ENCODE data around the gene LAD1. TPM values are rescaled to one million over a fixed set of nuclear protein-coding genes. Genes with fewer than 3 reads are reported as not detected.

The LAD1 gene
- total and polyA plus RNA-seq, 9 of the 15 experiments (the other 6 are each of a cell fraction or from before 2014, with no cell fraction given) = 0.31 TPM; not detected in 8

DNA sequence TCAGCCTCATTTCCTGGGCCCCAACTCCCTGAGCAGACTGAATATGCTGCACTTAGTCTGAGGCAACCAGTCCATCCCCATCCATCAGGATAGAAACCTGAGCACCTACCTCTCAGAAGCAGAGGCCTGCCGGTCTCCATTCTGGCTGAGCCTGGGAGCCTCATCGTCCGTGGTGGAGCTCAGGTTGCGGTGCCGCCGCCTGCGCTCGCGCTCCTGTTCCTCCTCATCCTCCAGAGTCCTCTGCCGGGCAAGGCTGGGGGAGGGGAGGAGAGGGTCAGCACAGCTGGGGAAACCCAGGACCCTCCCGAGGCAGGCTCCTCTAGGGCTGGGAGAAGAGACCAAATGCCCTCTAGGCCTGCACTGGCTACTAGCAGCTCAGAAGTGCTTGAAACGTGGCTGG is 10.1 kb downstream of the LAD1 start:
- in situ Hi-C loops (cut with MboI) (no loop called here), intact Hi-C loops (cut with micrococcal nuclease) (no loop called here)
- H3K9me1 ChIP-seq (ENCODE audit: control insufficient read depth, insufficient read depth, low read length) = no peaks in the 10 kb centered on the region
- peaks cover 0 to 3% of the 10 kb centered on the region in 2 experiments; a peak in 1 of 5 replicates for H3K4me1 ChIP-seq (replicated peaks in 1 of 2; ENCODE audit: control insufficient read depth in 2 of 2, insufficient read depth in 2 of 2, low read length in 2 of 2)
- H3K9ac ChIP-seq (ENCODE audit: insufficient read depth in 1 of 2, low read depth in 2 of 2, low read length in 2 of 2) = no peak overlapping the region
- no peak overlapping the region for H3K27ac ChIP-seq (ENCODE audit: extremely low read depth, low read depth, low read length)
- ATAC-seq (no peak), DNase-seq (ENCODE audit: extremely low read depth in 1 of 4, low spot score in 3 of 4) (no peak), FAIRE-seq (no peak)
- H3K36me3 ChIP-seq (ENCODE audit: control insufficient read depth, insufficient read depth, low read length) = no peaks in the 10 kb centered on the region
- no peak overlapping the region for H3K4me3 ChIP-seq
- BruUV-seq (replicated peaks) = no TSS peak
- no peak overlapping the region for H2AFZ ChIP-seq (ENCODE audit: low read depth, low read length)
- no peaks in the 10 kb centered on the region for H3K79me2 ChIP-seq (ENCODE audit: control insufficient read depth, insufficient read depth, low read length)
- ChIA-PET CTCF (ENCODE audit: low intra/inter-chr PET ratio) (interaction anchor here (0.7 kb wide), 1 partner anchor 124 kb away, joined by 5 read pairs; no protein-coding TSS in a partner anchor), POLR2A (interaction anchor here (0.6 to 1.3 kb wide), 5 partner anchors 10 to 20 kb away, joined by 3 to 5 read pairs (median 4); no protein-coding TSS in a partner anchor)
- TF ChIP-seq, protein P1, sequence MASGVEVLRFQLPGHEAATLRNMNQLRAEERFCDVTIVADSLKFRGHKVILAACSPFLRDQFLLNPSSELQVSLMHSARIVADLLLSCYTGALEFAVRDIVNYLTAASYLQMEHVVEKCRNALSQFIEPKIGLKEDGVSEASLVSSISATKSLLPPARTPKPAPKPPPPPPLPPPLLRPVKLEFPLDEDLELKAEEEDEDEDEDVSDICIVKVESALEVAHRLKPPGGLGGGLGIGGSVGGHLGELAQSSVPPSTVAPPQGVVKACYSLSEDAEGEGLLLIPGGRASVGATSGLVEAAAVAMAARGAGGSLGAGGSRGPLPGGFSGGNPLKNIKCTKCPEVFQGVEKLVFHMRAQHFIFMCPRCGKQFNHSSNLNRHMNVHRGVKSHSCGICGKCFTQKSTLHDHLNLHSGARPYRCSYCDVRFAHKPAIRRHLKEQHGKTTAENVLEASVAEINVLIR (CRISPR knock-in tag; IDR thresholded peaks at IDR 0.05) = no peak
- no peak for TF ChIP-seq KDM4B (IDR thresholded peaks at IDR 0.05; ENCODE audit: borderline replicate concordance in 2 of 2, low read depth in 1 of 2)
- TF ChIP-seq FOXK1 (CRISPR knock-in tag; IDR thresholded peaks at IDR 0.05; ENCODE audit: borderline replicate concordance) = no peak
- TF ChIP-seq CREB1 (IDR thresholded peaks at IDR 0.05) = no peak
- no peak for TF ChIP-seq CREB1 (CRISPR knock-in tag; IDR thresholded peaks at IDR 0.05)
- TF ChIP-seq JUND (IDR thresholded peaks at IDR 0.05; ENCODE audit: borderline replicate concordance, low read depth, low read length) = no peak
- TF ChIP-seq JUND (tag; IDR thresholded peaks at IDR 0.05; ENCODE audit: borderline replicate concordance, low read depth, low read length) = no peak
- TF ChIP-seq ZNF140 (CRISPR knock-in tag; IDR thresholded peaks at IDR 0.05) = no peak
- TF ChIP-seq MEF2D (tag; conservative IDR thresholded peaks at IDR 0.05; ENCODE audit: low read depth) = no peak
- no peak for TF ChIP-seq FOXJ3 (CRISPR knock-in tag; IDR thresholded peaks at IDR 0.05)
- no peak for TF ChIP-seq MCM3 (IDR thresholded peaks at IDR 0.05)
- TF ChIP-seq ASH1L (IDR thresholded peaks at IDR 0.05; ENCODE audit: borderline replicate concordance, low read depth, partially characterized antibody) = no peak
- no peak for TF ChIP-seq BCL6 (CRISPR knock-in tag; IDR thresholded peaks at IDR 0.05)
- TF ChIP-seq, protein P2, sequence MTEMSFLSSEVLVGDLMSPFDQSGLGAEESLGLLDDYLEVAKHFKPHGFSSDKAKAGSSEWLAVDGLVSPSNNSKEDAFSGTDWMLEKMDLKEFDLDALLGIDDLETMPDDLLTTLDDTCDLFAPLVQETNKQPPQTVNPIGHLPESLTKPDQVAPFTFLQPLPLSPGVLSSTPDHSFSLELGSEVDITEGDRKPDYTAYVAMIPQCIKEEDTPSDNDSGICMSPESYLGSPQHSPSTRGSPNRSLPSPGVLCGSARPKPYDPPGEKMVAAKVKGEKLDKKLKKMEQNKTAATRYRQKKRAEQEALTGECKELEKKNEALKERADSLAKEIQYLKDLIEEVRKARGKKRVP (CRISPR knock-in tag; IDR thresholded peaks at IDR 0.05) = no peak
- no peak for TF ChIP-seq CBX2 (IDR thresholded peaks at IDR 0.05; ENCODE audit: insufficient read depth, low read length, poor library complexity, severe bottlenecking)
- TF ChIP-seq, protein P3, sequence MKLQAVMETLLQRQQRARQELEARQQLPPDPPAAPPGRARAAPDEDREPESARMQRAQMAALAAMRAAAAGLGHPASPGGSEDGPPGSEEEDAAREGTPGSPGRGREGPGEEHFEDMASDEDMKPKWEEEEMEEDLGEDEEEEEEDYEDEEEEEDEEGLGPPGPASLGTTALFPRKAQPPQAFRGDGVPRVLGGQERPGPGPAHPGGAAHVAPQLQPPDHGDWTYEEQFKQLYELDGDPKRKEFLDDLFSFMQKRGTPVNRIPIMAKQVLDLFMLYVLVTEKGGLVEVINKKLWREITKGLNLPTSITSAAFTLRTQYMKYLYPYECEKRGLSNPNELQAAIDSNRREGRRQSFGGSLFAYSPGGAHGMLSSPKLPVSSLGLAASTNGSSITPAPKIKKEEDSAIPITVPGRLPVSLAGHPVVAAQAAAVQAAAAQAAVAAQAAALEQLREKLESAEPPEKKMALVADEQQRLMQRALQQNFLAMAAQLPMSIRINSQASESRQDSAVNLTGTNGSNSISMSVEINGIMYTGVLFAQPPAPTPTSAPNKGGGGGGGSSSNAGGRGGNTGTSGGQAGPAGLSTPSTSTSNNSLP (IDR thresholded peaks at IDR 0.05; ENCODE audit: borderline replicate concordance, low read depth, low read length) = no peak
- no peak for TF ChIP-seq MCM2 (IDR thresholded peaks at IDR 0.05; ENCODE audit: low read depth)
- no peak for TF ChIP-seq TCF7 (IDR thresholded peaks at IDR 0.05; ENCODE audit: borderline replicate concordance)
- peaks cover 27 to 77% of the 10 kb centered on the region in 2 experiments for H3K27me3 ChIP-seq (ENCODE audit: control insufficient read depth in 2 of 2, insufficient read depth in 2 of 2, low read length in 2 of 2)
- peaks cover 16% of the 10 kb centered on the region for H4K20me1 ChIP-seq (replicated peaks; ENCODE audit: control insufficient read depth, insufficient read depth, low read length)
- H3K4me2 ChIP-seq (ENCODE audit: insufficient read depth, low read length) = no peak overlapping the region
- H3K9me3 ChIP-seq (replicated peaks; ENCODE audit: control insufficient read depth, insufficient read depth, low read depth, low read length) = no peaks in the 10 kb centered on the region
- 1% methylated on average over 12 of the region's 12 CpGs for WGBS (ENCODE audit: insufficient coverage, low coverage, missing lambda C conversion rate)

Measured in K562 (cell line).